SK-N-MC (cell line): ENCODE data around the gene SV2C.

ENCODE experiments used
- EZH2 ChIP-seq: fragments of 200-600 bp; sonication (generic); IDR thresholded peaks from one replicate; pipeline ENCODE4 v1.6.1; 2017; ENCODE audit warnings: antibody characterized with exemption
- POLR2AphosphoS5 ChIP-seq: IDR thresholded peaks from 2 replicates; pipeline ENCODE4 v1.6.1; 2012; ENCODE audit warnings: mild to moderate bottlenecking, low read depth, low read length, borderline replicate concordance

- TF ChIP-seq POLR2AphosphoS5 (no peak), EZH2 (no peak)
Measured at GRCh38 chr5:76104027-76104426, 20.8 kb downstream of the SV2C start.
